Amniotic epithelial cell (primary cell): ENCODE data around the gene MKNK2.
"Not testable (repeated sequence)": the region's sequence is repeated elsewhere in the genome, so short reads cannot be mapped to it uniquely, and the experiment has no call there.

Experiments
- DNase-seq: peaks from one replicate; pipeline ENCODE4 v3.0.0-alpha.2; 2010; ENCODE audit warnings: low read depth

MKNK2 gene

DNA sequence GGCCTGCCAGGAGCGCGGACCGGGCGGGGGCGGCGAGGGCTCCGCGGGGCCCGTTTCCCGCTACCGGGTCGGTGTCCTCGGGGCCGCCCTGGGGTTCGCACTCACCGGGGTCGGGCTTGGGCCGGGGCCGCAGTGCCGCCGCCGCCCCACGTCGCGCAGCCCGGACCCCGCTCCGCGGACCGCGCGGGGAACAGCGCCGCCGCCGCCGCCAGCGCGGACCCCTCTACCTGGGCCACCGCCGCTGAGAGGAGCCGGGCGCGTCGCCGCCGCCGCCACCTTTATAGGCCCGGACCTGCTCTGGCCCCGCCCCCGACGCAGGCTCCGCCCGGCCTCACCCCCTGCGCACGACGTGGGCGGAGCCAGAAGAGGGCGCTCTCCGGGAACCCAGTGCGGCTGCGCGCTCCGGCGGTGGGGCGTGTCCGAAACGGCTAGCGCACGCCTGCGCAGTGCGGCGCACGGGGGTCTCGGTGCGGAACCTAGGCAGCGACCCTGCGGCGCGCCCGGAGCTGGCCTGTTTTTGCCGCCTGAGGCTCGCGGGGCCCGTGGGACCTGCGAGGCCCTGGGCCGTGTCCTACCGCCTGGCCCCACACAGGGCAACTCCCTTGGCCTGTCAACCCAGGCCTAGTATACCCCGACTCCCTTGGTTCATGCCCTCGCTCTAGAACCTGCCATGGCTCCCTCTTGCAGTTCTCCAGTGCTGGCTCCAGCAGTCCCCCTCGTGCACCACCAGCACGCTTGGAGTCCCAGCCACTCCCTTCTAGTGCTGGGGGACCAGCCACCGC is at the start of gene MKNK2:
MKNK2 (minus strand) TSS at position 254 of the 782 bp plus-strand sequence. CDS start 393 bp downstream, outside the sequence.
- DNase-seq = peak; percentile 65

DNA sequence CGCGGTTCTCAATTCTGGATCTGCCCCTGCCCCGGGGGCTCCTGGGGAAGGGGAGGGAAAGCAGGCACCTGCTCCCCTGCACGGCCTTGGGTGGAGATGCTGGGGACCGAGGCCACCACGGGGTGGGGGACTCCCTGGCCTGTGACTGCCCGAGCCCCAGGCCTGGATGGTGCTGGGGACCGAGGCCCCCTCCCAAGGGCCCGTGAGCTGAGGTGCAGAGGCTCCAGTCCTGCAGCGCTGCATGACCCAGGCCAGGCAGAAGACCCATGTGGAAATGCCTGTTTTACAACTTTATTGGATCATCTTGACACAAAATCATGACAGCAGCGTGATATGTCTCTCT is 49.6 kb upstream of the MKNK2 start:
- DNase-seq = no peak

DNA sequence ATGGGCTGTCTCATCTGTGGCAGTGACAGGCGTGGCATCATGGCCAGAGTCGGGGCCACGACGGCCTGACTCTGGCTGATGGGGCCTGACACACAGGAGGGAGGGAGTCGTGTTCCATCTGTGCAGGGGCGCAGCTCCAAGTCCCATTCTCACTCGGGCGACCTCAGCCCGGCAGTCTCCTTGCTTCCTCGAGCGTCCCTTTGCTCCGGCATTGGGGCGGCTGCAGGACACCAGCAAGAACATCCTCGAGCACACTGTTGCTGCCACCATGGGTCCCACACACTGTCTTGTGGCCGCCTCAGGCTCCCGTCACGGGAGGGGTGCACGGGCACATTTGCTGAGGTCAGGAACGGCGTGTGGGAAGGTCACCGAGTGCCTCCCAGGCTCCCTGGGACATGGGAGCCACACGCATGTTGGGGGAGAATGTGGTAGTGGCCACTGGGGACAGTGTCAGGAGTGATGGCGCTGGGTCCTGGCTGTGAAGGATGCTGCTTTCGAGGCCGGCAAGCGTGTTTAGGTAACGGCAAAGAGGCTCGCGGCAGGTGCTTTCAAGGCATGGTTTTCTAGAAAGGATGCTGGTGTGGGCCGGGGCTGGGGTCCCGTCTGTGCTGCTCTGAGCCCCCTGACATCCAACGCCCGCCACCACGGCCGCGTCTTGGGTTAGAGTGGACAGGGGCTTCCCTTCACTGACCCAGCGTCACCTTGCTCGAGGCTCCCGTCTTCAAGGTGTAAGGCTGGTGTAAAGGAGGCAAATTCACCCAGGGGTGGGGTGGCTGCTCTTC is 49.1 kb upstream of the MKNK2 start:
- no peak for DNase-seq

DNA sequence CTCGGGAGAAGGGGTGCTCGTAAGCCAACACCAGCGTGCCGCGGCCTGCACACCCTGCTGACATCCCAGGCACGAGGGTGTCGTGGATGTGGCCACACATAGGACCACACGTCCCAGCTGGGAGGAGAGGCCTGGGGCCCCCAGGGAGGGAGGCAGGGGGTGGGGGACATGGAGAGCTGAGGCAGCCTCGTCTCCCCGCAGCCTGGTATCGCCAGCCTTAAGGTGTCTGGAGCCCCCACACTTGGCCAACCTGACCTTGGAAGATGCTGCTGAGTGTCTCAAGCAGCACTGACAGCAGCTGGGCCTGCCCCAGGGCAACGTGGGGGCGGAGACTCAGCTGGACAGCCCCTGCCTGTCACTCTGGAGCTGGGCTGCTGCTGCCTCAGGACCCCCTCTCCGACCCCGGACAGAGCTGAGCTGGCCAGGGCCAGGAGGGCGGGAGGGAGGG is 48.0 kb upstream of the MKNK2 start:
- DNase-seq = no peak

DNA sequence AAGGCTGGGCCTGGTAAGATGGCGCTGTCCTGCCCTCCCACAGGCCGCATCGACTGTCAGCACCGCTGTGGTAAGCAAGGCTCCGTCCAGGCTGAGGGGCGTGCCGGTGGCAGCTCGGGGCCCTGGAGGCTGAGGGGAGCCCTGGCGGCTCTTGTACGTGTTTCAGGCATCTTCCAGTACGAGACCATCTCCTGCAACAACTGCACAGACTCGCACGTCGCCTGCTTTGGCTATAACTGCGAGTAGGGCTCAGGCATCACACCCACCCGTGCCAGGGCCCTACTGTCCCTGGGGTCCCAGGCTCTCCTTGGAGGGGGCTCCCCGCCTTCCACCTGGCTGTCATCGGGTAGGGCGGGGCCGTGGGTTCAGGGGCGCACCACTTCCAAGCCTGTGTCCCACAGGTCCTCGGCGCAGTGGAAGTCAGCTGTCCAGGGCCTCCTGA is 46.9 kb upstream of the MKNK2 start:
- no peak for DNase-seq

DNA sequence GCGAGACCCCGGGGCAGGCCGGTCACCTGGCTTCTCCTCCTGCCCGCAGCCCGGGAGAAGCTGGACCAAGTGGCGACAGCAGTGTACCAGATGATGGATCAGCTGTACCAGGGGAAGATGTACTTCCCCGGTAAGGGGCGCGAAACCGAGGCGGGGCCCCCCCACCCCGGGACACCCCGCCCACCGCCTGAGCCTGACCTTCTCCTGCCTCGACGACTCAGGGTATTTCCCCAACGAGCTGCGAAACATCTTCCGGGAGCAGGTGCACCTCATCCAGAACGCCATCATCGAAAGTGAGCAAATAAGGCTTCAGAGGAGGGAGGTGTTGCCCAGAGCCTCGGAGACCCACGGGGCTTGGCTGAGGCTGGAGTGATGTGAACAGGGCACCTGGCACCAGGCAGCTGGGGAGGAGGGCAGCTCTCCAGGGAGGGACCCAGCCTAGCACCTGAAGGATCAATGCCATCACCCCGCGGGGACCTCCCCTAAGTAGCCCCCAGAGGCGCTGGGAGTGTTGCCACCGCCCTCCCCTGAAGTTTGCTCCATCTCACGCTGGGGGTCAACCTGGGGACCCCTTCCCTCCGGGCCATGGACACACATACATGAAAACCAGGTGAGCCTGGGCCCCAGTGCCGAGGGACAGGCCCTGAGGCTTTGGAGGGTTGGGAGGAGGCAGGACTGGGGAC is 46.3 kb upstream of the MKNK2 start:
- no peak for DNase-seq

DNA sequence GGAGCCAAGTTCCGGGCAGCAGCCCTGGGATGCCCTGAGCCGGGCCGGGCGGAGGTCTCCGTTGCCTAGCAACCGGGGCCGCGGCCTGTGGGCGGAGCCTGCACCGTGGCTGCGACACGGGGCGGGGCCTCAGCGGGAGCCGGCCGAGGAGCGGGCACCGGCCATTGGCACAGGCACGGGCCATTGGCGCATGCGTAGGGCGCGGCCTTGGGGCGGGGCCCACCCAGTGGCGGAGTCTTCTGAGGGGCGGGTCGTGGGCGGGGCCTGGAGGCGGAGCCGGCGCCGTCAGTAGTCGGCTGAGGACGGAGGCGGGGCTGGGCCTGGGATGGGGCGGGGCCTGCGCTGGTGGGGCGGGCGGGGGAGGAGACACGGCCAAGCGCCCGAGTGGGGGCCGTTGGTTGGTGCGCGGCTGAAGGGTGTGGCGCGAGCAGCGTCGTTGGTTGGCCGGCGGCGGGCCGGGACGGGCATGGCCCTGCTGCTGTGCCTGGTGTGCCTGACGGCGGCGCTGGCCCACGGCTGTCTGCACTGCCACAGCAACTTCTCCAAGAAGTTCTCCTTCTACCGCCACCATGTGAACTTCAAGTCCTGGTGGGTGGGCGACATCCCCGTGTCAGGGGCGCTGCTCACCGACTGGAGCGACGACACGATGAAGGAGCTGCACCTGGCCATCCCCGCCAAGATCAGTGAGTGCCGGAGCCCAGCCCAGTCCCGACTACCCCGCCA is 45.6 kb upstream of the MKNK2 start, which contains the start of gene IZUMO4:
IZUMO4 (plus strand) TSS at position 436 of the 723 bp plus-strand sequence; CDS start at position 467, 31 bp downstream.
- DNase-seq = peak; percentile 90

DNA sequence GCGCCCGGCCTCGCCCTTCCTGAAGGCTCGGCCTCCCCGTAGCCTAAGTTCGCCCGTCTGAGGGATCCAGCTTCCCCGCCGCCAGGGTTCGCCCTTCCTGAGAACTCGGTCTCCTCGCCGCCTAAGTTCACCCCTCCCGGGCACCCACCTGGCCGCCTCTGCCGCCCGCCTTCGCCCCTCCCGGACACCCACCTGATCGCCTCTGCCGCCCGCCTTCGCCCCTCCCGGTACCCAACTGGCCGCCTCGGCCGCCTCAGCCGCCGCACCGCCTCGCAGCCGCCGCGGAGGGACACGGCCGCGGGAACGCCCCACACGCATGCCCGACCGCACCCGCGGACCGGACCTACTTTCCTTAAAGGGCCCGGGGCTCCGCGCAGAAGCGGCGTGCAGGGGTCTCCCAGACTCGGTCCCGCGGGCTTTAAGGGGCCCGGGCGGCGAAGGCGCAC is 45.0 kb upstream of the MKNK2 start, which contains the start of gene MOB3A:
MOB3A (minus strand) TSS at position 293 of the 446 bp plus-strand sequence. CDS start 17,766 bp downstream, outside the sequence.
- peak; percentile 88 for DNase-seq

DNA sequence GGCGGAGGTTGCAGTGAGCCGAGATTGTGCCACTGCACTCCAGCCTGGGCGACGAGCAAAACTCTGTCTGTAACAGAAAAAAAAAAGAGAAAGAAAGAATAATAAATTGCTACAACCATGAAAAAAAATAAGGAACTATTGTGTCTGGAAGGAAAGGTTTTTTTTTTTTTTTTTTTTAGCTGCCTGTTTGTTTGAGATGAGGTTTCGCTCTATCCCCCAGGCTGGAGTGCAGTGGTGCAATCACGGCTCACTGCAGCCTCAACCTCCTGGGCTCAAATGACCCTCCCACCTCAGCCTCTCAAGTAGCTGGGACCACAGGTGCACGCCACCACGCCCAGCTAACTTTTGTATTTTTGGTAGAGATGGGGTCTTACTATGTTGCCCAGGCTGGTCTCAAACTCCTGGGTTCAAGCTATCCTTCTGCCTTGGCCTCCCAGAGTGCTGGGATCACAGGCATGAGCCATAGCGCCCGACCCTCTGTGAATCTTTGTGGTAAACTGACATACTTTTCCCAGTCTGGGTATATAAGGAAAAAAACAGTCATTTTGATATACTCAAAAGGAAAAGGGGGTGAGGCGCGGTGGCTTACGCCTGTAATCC is 41.0 kb upstream of the MKNK2 start:
- not testable (repeated sequence) for DNase-seq

GRCh38 chr19:2089727-2090053 is 38.6 kb upstream of the MKNK2 start:
- DNase-seq = no peak

- peak; percentile 20 for DNase-seq
Measured at GRCh38 chr19:2089001-2089711, 38.1 kb upstream of the MKNK2 start.

DNA sequence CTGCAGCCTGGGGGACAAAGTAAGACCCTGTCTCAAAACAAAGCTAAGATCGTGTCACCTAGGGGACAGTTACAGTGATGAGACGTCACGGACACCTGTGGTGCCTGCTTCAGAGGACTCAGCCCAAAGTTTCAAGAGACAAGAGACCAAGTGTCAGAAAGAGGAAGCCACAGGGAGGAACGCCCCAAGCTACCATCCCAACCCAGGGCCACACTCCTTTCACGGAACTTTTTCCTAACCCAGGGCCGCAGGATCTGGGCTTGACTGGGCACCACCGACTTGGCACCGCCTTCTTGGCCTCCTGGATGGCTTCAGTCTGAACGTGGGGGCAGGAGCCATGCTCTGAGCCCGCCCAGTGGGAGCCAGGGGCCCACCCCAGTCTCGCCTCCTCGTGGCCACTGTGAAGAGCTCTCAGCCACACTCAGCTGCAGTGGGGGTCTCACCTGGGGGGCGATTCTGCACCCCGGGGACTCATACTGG is 36.6 kb upstream of the MKNK2 start:
- DNase-seq = no peak

GRCh38 chr19:2086695-2087620 is 35.9 kb upstream of the MKNK2 start:
- peak; percentile 85 for DNase-seq

GRCh38 chr19:2084993-2085720 is 34.1 kb upstream of the MKNK2 start:
- peak; percentile 30 for DNase-seq

DNA sequence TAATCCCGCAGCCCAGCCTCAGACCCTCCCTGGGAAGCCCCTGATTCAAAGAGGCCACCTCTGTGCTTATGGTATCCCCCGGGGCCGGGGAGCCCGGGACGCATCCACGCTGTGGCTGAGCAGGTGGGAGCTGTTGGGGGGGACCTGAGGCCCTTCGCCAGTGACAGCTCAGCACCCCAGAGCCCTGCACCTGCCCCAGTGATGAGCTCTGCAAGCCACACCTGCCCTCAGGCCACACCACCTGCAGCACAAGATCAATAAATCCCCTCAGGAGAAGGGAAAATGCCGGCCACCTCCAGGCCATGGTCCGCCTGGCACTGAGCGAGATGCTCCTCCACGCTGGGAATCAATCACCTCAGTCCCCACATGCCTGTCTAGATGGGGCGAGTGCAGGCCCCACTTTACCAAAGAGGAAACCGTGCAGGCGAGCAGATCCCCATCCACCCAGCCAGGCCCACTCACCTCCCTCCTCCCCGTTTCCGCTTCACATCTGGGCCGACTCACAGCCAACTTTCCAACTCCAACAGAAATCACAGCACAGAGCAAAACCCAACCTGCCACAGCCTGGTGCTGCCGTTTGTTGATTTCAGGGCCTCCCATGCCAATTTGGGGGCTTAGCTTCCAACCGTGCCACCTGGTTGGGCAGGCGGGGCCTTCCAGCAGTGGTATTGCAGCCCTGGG is 32.3 kb upstream of the MKNK2 start:
- DNase-seq = no peak

- DNase-seq = no peak
Measured at GRCh38 chr19:2081873-2082810, 31.1 kb upstream of the MKNK2 start.
